ENCODE data around the gene ESYT2. TPM values are rescaled to one million over a fixed set of nuclear protein-coding genes. Genes with fewer than 3 reads are reported as not detected.

ESYT2 gene
- total RNA-seq, 1 donor from 2014 or later: 23.3 TPM

GRCh38 chr7:158722574-158723237 is 106.6 kb downstream of the ESYT2 start:
- peaks cover 2% of the 10 kb centered on the region for H3K9me3 Mint-ChIP-seq
- no peaks in the 10 kb centered on the region for H3K36me3 Mint-ChIP-seq (ENCODE audit: low read depth)
- no peak overlapping the region for H3K4me3 Mint-ChIP-seq
- TF ChIP-seq CTCF (conservative IDR thresholded peaks at IDR 0.05): no peak
- H3K27ac Mint-ChIP-seq (ENCODE audit: unreplicated experiment): no peak overlapping the region
- DNase-seq (ENCODE audit: low read depth, low spot score): no peak
- H3K4me1 Mint-ChIP-seq: no peaks in the 10 kb centered on the region
- H3K27me3 Mint-ChIP-seq (ENCODE audit: low read depth): peaks cover 21% of the 10 kb centered on the region

GRCh38 chr7:158720112-158720511 is 109.2 kb downstream of the ESYT2 start:
- no peak for DNase-seq (ENCODE audit: low read depth, low spot score)
- no peaks in the 10 kb centered on the region for H3K4me1 Mint-ChIP-seq
- no peak overlapping the region for H3K4me3 Mint-ChIP-seq
- peaks cover 38% of the 10 kb centered on the region for H3K27me3 Mint-ChIP-seq (ENCODE audit: low read depth)
- peaks cover 5% of the 10 kb centered on the region for H3K9me3 Mint-ChIP-seq
- H3K36me3 Mint-ChIP-seq (ENCODE audit: low read depth): no peaks in the 10 kb centered on the region
- H3K27ac Mint-ChIP-seq (ENCODE audit: unreplicated experiment): no peak overlapping the region
- TF ChIP-seq CTCF (conservative IDR thresholded peaks at IDR 0.05): no peak

GRCh38 chr7:158716802-158717201 is 112.5 kb downstream of the ESYT2 start:
- TF ChIP-seq CTCF (conservative IDR thresholded peaks at IDR 0.05): no peak
- DNase-seq (ENCODE audit: low read depth, low spot score): no peak
- Mint-ChIP-seq H3K27ac (ENCODE audit: unreplicated experiment) (no peak overlapping the region), H3K4me3 (no peak overlapping the region), H3K4me1 (no peaks in the 10 kb centered on the region), H3K27me3 (ENCODE audit: low read depth) (peaks cover 39% of the 10 kb centered on the region), H3K36me3 (ENCODE audit: low read depth) (no peaks in the 10 kb centered on the region), H3K9me3 (peaks cover 2% of the 10 kb centered on the region)

GRCh38 chr7:158710651-158711102 is 118.6 kb downstream of the ESYT2 start:
- no peak for DNase-seq (ENCODE audit: low read depth, low spot score)
- Mint-ChIP-seq H3K4me3 (no peak overlapping the region), H3K9me3 (peaks cover 2% of the 10 kb centered on the region), H3K27ac (ENCODE audit: unreplicated experiment) (no peak overlapping the region), H3K4me1 (peaks cover 7% of the 10 kb centered on the region), H3K27me3 (ENCODE audit: low read depth) (peaks cover 3% of the 10 kb centered on the region), H3K36me3 (ENCODE audit: low read depth) (no peaks in the 10 kb centered on the region)
- no peak for TF ChIP-seq CTCF (conservative IDR thresholded peaks at IDR 0.05)

GRCh38 chr7:158707610-158708009 is 121.7 kb downstream of the ESYT2 start:
- DNase-seq (ENCODE audit: low read depth, low spot score): no peak

More at GRCh38 chr7:158707610-158708009, 121.7 kb downstream of the ESYT2 start:
- Mint-ChIP-seq H3K4me3 (peak overlapping the region; percentile 61), H3K27ac (ENCODE audit: unreplicated experiment) (no peak overlapping the region), H3K9me3 (peaks cover 2% of the 10 kb centered on the region), H3K4me1 (peaks cover 22% of the 10 kb centered on the region), H3K27me3 (ENCODE audit: low read depth) (no peaks in the 10 kb centered on the region), H3K36me3 (ENCODE audit: low read depth) (no peaks in the 10 kb centered on the region)
- no peak for TF ChIP-seq CTCF (conservative IDR thresholded peaks at IDR 0.05)
